HG03103 (cell line): ENCODE data around the gene SYNE1.
A peak's percentile ranks its signal among the peaks of the same experiment; 100 is the strongest.

Experiments used
- ATAC-seq: cut with Tn5 transposase; IDR thresholded peaks from one replicate; pipeline ENCODE4 v1.9.1; 2021; ENCODE audit warnings: low read depth; ENCODE audit not compliant: unreplicated experiment

SYNE1 gene

DNA sequence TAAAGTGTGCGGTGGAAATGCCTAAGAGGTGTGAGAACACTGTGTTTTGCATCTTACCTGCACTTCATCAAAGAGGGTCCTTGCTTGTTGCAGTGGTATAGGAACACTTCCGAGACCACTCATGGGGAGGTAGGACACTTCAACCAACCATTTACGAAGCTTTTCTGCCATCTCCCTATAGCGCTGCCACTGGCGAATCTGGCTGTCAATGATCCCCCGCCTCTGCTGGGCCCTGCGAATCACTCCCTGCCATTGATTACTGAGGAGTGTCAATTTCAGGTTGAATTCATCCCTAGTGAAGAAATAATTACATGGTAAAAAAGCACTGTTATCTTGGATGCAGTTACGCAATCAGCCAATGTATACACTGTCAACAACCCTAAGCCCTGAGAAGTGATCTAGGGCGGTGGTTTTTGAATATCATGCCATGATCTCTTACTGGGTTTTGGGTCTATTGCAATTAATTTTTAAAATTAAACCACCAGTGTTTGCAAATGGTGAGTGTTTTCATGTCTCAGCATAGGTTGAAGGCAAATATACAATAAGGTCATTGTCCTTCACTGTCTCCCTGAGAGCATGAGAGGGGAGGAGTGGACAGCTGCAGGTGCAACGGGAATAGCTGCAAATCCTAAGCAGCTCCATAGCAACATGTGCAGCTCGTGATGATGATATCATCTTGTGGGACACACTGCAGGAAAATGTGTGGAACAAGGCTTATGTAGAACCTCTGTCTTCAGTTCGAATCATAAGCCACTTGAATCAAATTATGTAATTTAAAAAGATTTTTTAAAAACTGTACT is 429.0 kb downstream of the SYNE1 start:
- no peak for ATAC-seq

DNA sequence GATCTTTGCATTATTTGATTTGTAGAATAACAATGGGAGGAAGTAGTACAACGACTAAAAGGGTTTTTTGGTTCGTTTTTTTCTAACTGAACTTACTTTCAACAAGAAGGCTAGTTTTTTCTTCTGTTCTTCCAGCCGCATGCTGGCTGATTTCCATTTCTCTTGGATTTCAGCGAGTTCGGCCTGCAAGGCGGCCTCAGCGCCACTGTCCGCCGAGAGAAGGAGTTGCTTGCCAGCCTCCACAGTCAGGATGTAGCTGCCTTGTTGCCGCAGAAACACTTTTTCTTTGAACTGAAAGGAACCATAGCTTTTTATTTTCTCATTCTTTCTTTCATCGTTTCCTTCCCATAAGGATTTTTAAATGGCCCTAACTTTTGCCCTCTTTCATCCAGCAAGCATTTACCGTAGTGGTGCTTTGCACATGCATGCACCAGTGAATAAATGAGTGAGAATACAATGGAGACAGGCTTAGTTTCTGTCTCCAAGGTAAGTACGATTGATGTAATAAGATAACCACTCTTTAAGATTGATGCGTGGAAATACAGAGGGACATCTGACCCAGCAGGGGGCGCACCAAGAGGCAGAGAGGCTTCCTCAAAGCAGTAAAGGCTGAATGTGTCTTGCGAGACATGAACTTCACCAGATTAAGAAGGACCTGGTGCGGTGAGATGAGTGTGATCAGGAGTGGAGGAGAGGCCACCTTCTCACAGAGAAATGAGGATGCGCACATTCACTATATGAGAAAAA is 430.9 kb downstream of the SYNE1 start:
- no peak for ATAC-seq

DNA sequence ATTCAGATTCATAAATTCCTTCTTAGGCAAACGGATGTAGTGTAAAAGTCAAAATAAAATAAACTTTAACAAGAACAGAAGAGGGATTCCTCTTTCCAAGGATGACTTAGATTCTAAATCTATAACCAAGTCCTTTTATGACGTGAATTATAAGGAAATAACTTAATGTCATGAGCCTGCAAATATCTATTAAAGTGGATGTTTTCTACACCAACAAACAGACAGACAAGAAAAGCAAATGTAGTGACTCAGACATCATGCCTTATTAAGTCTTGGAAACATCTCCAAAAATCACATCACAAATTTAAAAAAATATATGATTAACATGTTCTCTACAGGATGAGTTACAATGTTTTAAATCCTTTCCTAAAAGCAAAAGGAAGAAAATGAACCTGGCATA is 432.6 kb downstream of the SYNE1 start:
- no peak for ATAC-seq

DNA sequence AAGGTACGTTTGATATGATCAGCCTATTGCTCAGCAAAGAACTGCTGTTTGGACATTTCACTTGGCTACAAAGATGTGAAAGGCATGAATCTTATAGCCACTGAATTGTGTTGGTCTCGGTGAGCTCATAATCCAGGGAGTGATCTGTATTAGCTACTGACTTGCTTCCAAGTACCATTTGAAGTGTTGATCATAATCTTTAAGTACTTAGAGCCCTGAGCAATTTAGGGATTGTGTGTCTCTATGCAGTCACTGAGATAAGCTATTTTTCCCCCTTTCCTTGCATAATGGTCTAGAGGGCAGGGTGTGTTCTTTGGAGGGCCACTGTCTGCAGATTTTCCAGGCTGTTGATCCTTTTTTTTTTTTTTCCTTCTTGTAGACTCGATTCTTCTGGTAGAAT is 436.0 kb downstream of the SYNE1 start:
- ATAC-seq = no peak

DNA sequence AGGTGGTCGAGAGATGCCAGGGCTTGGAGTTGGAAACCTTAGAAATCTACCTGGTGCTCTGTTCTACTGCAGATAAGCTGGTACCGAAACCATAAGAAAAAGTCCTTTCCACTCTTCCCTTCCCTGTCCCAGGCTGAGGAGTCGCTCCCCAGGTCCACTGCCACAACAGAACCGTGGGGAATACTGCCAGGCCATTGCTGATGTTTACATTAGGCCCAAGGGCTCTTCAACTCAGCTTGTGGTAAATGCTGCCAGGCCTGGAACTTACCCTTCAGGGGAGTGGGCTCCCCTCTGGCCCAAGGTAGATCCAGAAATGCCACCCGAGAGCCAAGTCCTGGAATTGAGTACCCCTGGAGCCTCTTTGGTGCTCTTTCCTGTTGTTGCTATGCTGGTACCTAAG is 441.3 kb downstream of the SYNE1 start:
- ATAC-seq = no peak

DNA sequence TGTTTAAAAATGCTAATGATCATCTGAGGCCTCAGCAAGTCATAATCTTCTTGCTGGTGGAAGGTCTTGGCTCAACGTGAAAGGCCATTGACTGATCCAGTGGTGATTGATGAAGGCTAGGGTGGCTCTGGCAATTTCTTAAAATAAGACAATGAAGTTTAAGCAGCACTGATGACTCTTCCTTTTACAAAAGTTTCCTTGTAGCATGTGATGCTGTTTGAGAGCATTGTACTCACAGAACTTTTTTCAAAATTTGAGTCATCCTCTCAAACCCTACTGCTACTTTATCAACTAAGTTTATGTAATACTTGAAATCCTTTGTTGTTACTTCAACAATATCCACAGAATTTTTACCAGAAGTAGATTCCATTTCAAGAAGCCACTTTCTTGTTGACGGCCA is 447.4 kb downstream of the SYNE1 start:
- no peak for ATAC-seq

DNA sequence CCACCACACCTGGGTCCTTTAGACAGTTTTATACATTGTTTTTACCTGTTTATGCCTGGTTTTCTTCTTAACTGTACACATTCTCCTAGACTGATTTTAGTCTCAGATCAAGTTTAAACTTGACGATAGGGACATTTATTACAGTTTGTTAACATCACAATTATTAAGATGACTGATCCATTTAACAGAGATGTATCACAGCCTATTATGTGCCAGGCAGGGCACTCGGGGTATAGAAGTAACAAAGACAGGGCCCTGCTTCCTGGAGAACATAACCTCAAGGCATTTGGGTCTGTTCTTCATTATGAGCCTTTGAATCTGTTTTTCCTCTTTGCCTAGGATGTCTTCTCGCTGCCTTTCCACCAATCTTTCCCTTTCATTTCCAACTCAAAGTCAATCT is 449.2 kb downstream of the SYNE1 start:
- no peak for ATAC-seq

DNA sequence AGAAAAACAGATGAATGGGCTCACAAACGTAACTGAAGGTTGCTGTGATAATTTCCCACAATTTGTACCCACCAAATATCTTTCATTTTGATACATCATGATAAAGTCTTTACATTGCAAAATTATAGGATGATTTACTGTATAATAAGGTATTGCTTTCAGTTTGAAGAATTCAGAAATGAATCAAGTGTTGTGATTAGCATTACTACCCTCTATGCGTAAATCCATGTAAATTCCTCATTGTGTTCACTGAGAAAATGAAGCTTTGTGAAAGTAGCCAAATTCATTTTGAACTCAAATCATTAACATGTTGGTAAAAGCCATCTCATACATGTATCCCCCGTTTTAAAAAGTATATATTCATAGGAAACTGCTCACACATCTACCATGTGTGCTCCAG is 450.3 kb downstream of the SYNE1 start:
- no peak for ATAC-seq

DNA sequence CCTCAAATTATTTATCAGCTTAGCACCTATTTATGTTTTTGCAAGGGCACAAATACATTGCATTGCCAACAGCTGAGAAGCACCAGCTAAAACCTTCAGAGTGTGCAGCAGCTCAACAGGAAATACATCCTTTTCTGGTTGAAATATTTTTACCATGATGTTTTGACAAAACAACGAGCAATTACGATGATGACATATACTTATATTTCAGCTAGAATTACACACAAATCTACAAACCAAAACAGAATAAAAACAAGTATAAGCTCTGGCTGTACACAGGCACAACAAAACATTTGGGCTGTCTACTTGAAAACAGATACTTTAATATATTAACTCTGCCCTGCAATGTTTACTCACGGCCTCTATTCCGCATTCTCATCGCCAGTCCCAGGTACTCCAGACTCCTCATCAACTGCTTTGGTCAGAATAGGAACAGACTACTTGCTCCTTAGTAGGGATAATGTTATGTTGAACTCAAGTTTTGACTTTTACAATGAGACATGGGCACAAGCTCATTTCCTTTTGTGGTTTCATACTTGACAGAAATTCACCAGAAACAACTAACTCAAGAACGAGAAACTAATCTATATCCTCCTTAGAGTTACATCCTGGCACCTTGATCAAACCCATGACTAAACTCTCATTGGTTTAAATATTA is 452.1 kb downstream of the SYNE1 start:
- no peak for ATAC-seq

DNA sequence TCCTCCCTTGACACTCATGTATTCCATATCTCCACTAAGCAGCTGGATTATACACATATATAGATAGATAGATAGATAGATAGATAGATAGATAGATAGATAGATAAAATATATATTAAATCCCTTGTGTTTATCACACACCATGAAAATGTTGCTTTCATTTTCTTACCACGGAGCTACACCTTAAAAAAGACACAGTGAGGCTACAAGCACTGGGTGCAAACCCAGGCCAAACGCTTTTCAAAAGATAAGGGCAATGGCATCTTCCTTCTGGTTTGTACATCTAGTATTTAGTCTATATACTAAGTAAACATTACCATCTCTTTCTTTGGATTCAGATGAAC is 452.6 kb downstream of the SYNE1 start:
- ATAC-seq = no peak

DNA sequence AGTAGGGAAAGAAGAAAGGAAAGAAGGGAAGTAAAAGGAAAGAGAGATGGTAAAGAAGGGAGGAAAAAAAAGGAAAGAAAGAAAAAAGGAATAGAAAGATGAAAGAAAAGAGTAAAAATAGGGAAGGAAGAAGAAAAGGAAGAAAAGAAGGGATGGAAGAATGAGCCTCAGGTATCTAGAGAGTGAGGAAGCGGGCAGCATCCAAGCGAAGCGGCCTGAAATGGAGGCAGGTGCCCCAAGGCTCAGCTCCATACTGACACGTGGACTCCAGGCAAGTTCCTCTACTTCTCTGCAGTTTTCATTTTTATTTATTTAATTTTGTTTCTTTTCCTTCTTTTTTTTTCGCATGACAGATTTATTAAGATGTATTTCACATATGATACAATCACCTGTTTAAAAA is 456.6 kb downstream of the SYNE1 start:
- no peak for ATAC-seq

DNA sequence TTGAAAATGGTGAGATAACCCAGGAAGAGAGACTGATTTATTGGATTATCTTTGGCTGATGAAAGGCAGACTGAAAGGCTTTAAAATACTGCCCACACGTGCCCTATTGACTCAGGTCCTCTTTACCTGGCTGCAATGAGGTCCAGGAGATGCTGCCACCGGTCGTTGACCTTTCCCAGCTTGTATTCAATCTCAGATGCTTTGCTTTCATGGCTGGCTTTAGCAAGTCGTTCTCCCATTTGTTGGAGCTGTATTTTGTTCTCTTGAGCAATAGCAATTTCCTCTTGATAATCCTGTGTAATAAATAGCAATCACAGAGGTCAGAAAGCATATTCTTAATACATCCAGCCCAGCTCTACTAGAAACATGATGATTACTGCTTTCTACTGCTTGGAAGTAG is 460.9 kb downstream of the SYNE1 start:
- no peak for ATAC-seq

DNA sequence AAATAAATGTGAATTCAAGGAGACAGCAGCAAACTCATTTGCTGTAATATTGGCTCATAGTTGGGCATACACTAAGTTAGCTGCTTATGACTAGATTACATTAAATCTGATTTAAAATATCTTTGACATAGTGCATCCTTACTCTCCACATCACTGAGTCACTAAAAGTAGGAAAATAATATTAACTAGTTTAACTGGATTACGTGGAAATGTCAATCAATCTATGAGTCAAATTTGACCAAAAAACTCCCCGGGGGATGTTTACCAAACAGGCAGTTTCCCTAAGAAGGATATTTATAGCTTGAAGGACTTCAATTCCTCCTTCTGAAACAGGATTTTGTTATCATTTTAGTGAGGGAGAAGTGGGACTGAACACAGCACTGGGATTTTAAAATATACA is 463.2 kb downstream of the SYNE1 start:
- ATAC-seq = no peak

DNA sequence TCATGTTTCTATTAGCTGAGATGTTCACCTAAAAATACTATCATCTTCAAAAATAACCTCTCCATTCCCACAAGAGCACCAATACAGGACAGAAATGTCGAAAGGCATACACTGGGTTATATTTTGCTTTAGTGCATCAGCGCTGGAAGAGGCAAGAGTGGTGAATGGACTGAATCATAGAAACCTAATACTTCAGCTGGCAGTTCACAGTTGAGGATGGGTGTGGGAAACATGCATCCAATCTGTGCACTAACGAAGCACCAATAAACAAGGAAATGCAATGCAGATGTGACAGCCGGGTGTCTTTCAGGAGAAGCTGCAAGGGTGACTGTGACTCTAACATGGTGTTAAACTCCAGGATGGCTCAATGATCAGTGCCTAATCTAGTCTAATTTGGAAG is 463.8 kb downstream of the SYNE1 start:
- no peak for ATAC-seq

DNA sequence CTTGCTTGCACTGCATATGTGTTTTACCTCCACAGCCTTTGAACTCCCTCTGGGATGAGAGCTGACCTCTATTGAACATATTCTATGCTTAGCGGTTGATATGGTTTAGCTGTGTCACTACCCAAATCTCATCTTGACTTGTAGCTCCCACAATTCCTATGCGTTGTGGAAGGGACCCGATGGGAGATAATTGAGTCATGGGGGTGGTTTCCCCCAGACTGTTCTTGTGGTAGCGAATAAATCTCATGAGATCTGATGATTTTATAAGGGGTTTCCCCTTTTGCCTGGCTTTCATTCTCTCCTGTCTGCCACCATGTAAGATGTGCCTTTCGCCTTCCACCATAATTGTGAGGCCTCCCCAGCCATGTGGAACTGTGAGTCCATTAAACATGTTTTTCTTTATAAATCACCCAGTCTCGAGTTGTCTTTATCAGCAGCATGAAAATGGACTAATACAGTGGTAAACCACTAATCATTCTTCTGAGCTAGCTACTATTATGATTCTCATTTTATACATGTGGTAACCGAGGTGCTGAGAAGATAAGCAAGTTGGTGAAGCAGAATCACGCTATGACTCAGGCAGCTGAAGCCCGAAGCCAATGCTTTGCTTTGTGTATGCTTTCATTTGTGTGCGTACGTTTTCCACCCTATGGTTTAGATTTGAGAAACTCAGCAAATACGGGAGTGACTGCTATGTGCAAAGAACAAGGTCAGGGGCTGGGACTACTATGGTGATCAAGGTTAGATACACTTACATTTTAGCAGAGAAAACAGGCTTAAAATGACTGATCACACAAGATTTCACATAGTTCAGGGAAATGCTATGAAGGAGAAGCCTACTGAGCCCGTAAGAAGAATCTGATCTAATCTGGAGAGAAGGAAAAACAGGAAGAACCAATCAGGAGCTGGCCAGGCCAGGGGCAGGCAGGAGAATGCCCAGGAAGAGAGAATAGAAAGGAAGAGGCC is 466.2 kb downstream of the SYNE1 start:
- peak; percentile 95 for ATAC-seq

DNA sequence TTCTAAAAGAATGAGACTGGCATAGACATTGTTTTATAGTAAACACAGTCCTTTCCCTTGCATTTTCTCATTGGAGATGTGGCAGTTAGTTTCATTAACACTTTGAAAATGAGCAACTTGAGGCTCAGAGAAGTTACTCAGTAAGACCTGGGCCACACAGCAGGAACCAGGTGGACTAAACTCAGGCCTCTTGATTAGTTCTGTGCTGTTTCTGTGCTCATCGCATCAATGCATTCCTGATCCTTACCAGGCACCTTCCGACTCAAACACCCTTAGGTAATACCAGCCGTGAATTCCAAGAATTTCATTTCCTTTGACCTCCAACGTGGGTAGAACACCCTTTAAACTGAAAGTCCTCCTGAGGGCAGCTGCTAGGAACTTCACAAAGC is 466.9 kb downstream of the SYNE1 start:
- ATAC-seq = no peak

DNA sequence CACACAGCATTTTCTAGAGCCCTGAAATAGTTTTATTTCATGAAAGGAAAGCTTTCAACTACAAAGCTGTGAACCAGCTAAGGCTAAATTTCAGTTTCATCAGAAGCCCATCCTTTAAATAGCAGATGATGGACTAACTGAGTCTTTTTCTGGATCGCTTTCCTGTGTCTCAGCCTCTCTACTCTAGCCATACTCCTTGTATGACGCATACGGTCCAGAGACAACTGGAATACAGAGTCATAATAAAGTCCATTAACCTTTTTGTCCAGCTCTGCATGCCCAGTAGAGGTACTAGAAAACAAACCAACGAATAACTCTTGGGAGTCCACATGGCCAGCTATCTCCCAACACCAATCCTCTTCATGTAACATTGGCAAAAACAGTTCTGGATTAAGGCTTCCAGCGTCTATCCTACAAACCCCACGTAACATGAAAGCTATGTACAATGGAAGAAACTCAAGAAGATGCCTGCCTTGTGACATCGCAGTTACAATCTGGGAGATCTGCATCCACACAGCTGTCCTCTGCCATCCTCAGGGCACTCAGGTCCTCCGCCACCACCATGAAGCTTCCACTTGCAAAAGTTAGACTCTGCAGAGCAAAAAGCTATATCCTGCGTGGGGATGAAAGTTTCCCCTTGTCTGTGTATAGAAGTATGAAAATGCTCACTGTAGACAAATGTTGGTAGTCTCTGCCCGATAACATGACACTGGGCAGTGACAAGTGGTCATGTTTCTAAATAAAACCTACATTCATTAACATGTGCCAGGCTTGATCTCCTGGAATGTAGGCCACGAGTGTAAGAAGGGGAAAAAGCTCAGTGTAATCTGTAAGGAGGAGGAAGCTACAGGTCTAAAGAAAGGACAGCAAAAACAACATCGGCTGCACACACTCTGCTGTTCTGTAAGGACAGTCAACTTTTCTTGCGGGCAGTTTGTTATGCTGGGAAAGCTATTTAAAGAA is 469.2 kb downstream of the SYNE1 start:
- no peak for ATAC-seq

DNA sequence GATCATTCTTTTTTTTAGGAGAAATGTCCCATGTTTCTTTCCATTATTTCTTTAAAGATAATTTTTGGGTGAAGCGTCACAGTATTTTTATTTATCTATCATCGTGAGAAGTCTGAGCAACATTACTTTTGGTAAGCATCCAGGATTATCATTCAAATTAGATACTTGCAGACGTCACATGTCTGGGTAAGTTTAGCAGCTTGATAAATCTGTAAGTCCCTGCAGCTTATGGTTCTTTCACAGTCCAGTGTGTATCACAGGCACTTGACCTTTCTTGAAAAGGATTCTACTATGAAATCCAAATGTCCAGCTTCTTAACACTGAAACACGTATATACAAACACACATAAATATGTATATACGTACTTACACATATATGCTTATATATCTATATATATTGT is 470.3 kb downstream of the SYNE1 start:
- no peak for ATAC-seq

DNA sequence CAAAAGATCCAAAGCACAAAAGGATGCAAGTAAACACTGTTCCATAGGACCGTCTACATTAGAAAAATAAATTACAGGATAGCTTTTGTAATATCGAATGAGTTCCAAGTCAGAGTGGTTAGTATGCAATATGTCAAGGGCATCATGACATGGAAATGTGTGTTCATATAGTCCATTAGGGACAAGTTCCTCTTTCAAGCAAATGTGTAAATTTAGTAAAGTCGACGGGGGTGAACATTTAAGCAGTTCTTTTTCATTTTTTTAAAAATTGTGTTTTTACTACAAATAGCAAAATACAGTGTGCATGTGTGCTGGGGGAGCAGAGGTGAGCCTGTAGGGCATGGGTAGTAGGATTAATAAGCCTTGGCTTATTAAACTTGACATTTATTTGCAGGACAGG is 470.7 kb downstream of the SYNE1 start:
- ATAC-seq = no peak

DNA sequence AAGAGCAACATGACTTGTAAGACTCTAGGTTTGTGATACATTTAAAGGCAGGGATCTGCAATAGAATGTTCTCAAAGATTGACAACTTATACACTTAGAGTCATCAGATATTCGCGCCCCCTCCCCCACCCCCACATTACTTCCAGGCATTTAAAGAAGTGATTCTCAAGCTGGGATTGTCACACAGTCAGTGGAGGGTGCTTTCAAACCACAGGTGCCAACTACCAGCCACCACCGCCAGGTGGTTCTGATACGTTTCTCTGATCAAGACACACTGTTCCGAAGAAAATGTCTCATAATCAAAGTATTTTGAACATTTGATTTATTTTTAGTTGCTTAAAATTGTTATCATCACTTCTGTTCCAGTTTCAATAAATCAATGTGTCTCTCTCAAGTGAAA is 472.2 kb downstream of the SYNE1 start:
- ATAC-seq = no peak
